ENCODE measurements around the gene LARP1. TPM values are rescaled to one million over a fixed set of nuclear protein-coding genes. Genes with fewer than 3 reads are reported as not detected.

The LARP1 gene
- polyA plus RNA-seq, 2 of the 4 experiments (the other 2 are of a cell fraction): 87.0 to 112 TPM

GRCh38 chr5:154844809-154845208 lies 89.6 kb downstream of the LARP1 start:
- CTCF ChIA-PET: interaction anchor here (0.6 to 1.3 kb wide), 4 partner anchors 11 to 195 kb away, joined by 3 read pairs; no protein-coding TSS in a partner anchor
- ATAC-seq (no peak; a peak in 1 of 6 replicates), FAIRE-seq (no peak), DNase-seq (ENCODE audit: low read depth in 1 of 2, low spot score in 1 of 2) (no peak)
- Histone ChIP-seq H3K27ac (no peak overlapping the region), H3K4me3 (no peak overlapping the region), H3K4me1 (no peaks in the 10 kb centered on the region), H3K4me2 (no peak overlapping the region), H3K9me3 (no peaks in the 10 kb centered on the region)
- TF ChIP-seq REST (IDR thresholded peaks at IDR 0.05): no peak
- no peak for TF ChIP-seq FOSB (CRISPR knock-in tag; IDR thresholded peaks at IDR 0.05)
- TF ChIP-seq SMC3 (IDR thresholded peaks at IDR 0.05): no peak
- TF ChIP-seq RFX5 (IDR thresholded peaks at IDR 0.05): no peak
- TF ChIP-seq HOXB5 (CRISPR knock-in tag; IDR thresholded peaks at IDR 0.05): no peak
- TF ChIP-seq PHF8 (IDR thresholded peaks at IDR 0.05; ENCODE audit: borderline replicate concordance, low read depth): no peak
- TF ChIP-seq RCOR1 (IDR thresholded peaks at IDR 0.05; ENCODE audit: low read depth, low read length): no peak
- no peak for TF ChIP-seq MYC (IDR thresholded peaks at IDR 0.05; ENCODE audit: borderline replicate concordance, low read length)
- no peak for TF ChIP-seq FOSL2 (IDR thresholded peaks at IDR 0.05)
- TF ChIP-seq FOSL2 (CRISPR knock-in tag; IDR thresholded peaks at IDR 0.05): no peak
- no peak for TF ChIP-seq CEBPB (IDR thresholded peaks at IDR 0.05)
- no peak for TF ChIP-seq HEYL (CRISPR knock-in tag; IDR thresholded peaks at IDR 0.05)
- TF ChIP-seq EHF (CRISPR knock-in tag; IDR thresholded peaks at IDR 0.05): no peak
- TF ChIP-seq MAZ (IDR thresholded peaks at IDR 0.05; ENCODE audit: borderline replicate concordance, low read depth, low read length): no peak
- POLR2A ChIA-PET: no interaction called here
- 79% methylated on average over 5 of the region's 5 CpGs for WGBS (ENCODE audit: missing lambda C conversion rate)

- POLR2A ChIA-PET: no interaction called here
These were observed 94.1 kb downstream of the LARP1 start for GRCh38 chr5:154849264-154849785.

More at GRCh38 chr5:154849264-154849785, 94.1 kb downstream of the LARP1 start:
- Histone ChIP-seq H3K4me1 (no peaks in the 10 kb centered on the region), H3K4me3 (no peak overlapping the region), H3K27ac (no peak overlapping the region), H3K4me2 (no peak overlapping the region), H3K9me3 (no peaks in the 10 kb centered on the region)
- ATAC-seq: no peak
- CTCF ChIA-PET: interaction anchor here (2.7 kb wide), 1 partner anchor 8 kb away, joined by 7 read pairs; no protein-coding TSS in a partner anchor
- FAIRE-seq: no peak
- no peak for TF ChIP-seq CBX8 (IDR thresholded peaks at IDR 0.05)
- TF ChIP-seq HOXB5 (CRISPR knock-in tag; IDR thresholded peaks at IDR 0.05): no peak
- TF ChIP-seq HOXA7 (CRISPR knock-in tag; IDR thresholded peaks at IDR 0.05): no peak
- no peak for TF ChIP-seq HEYL (CRISPR knock-in tag; IDR thresholded peaks at IDR 0.05)
- TF ChIP-seq GATA3 (IDR thresholded peaks at IDR 0.05; ENCODE audit: borderline replicate concordance): no peak
- no peak for TF ChIP-seq JUN (IDR thresholded peaks at IDR 0.05)
- no peak for TF ChIP-seq ESRRA (IDR thresholded peaks at IDR 0.05; ENCODE audit: borderline replicate concordance, low read length)
- TF ChIP-seq NFE2L2 (conservative IDR thresholded peaks at IDR 0.05; ENCODE audit: low read length): no peak
- TF ChIP-seq BCL3 (IDR thresholded peaks at IDR 0.05): no peak
- TF ChIP-seq E2F6 (IDR thresholded peaks at IDR 0.05; ENCODE audit: borderline replicate concordance, low read depth): no peak
- no peak for TF ChIP-seq HOXB13 (CRISPR knock-in tag; IDR thresholded peaks at IDR 0.05; ENCODE audit: low read depth)
- no peak for TF ChIP-seq TFCP2L1 (CRISPR knock-in tag; IDR thresholded peaks at IDR 0.05)
- no peak for TF ChIP-seq MAZ (IDR thresholded peaks at IDR 0.05; ENCODE audit: borderline replicate concordance, low read depth, low read length)
- no peak for TF ChIP-seq FOXS1 (CRISPR knock-in tag; IDR thresholded peaks at IDR 0.05)
- DNase-seq (ENCODE audit: low read depth in 1 of 2, low spot score in 1 of 2): no peak
- 86% methylated on average over 6 of the region's 6 CpGs for WGBS (ENCODE audit: missing lambda C conversion rate)

All from A549 (cell line).